NCI-H128 (cell line): ENCODE data around the gene ASXL2.
"Not testable (repeated sequence)": the region's sequence is repeated elsewhere in the genome, so short reads cannot be mapped to it uniquely, and the experiment has no call there.

Source experiments
- DNase-seq: peaks from one replicate; lab custom pipeline; 2025; ENCODE audit not compliant: unreplicated experiment; lab: John Stamatoyannopoulos, UW

ASXL2 gene

GRCh38 chr2:25878361-25879132 is at the start of gene ASXL2:
Gene ASXL2, minus strand, starts transcription at chr2:25878487. Its CDS starts 265 bp downstream, at chr2:25878222.
- DNase-seq: peak; percentile 93

- DNase-seq: no peak
Measured at GRCh38 chr2:25926984-25927756, 48.9 kb upstream of the ASXL2 start.

GRCh38 chr2:25922501-25922900 is 44.2 kb upstream of the ASXL2 start:
- no peak for DNase-seq

GRCh38 chr2:25920786-25921415 is 42.6 kb upstream of the ASXL2 start:
- no peak for DNase-seq

- DNase-seq: no peak
Measured at GRCh38 chr2:25920336-25920735, 42.0 kb upstream of the ASXL2 start.

GRCh38 chr2:25917832-25918231 is 39.5 kb upstream of the ASXL2 start:
- no peak for DNase-seq

- not testable (repeated sequence) for DNase-seq
Measured at GRCh38 chr2:25917411-25917810, 39.1 kb upstream of the ASXL2 start.

- DNase-seq: not testable (repeated sequence)
Measured at GRCh38 chr2:25915944-25916772, 37.9 kb upstream of the ASXL2 start.

- not testable (repeated sequence) for DNase-seq
Measured at GRCh38 chr2:25915411-25915810, 37.1 kb upstream of the ASXL2 start.

GRCh38 chr2:25913696-25913973 is 35.3 kb upstream of the ASXL2 start:
- not testable (repeated sequence) for DNase-seq

GRCh38 chr2:25912851-25913695 is 34.8 kb upstream of the ASXL2 start:
- DNase-seq: no peak

- not testable (repeated sequence) for DNase-seq
Measured at GRCh38 chr2:25909574-25909973, 31.3 kb upstream of the ASXL2 start.

- no peak for DNase-seq
Measured at GRCh38 chr2:25905126-25905525, 26.8 kb upstream of the ASXL2 start.

GRCh38 chr2:25903216-25903776 is 25.0 kb upstream of the ASXL2 start:
- DNase-seq: no peak

- no peak for DNase-seq
Measured at GRCh38 chr2:25899404-25899970, 21.2 kb upstream of the ASXL2 start.

GRCh38 chr2:25897506-25897905 is 19.2 kb upstream of the ASXL2 start:
- DNase-seq: no peak

- DNase-seq: not testable (repeated sequence)
Measured at GRCh38 chr2:25896308-25896707, 18.0 kb upstream of the ASXL2 start.

- DNase-seq: no peak
Measured at GRCh38 chr2:25895610-25896009, 17.3 kb upstream of the ASXL2 start.

GRCh38 chr2:25895018-25895417 is 16.7 kb upstream of the ASXL2 start:
- no peak for DNase-seq
